ENCODE data around the gene SLC17A9. TPM values are rescaled to one million over a fixed set of nuclear protein-coding genes. Genes with fewer than 3 reads are reported as not detected.

SLC17A9 gene
- total RNA-seq, 1 experiment from 2014 or later: 0.17 TPM

GRCh38 chr20:62990306-62990825 is 37.9 kb downstream of the SLC17A9 start:
- H3K27me3 ChIP-seq (replicated peaks; ENCODE audit: insufficient read depth, low read depth, low read length, poor library complexity): peaks cover 16% of the 10 kb centered on the region
- POLR2A ChIA-PET (ENCODE audit: low non-redundant PET): no interaction called here
- BruUV-seq (replicated peaks): no TSS peak
- H3K9me3 ChIP-seq (ENCODE audit: low read depth, low read length, poor library complexity, severe bottlenecking): no peaks in the 10 kb centered on the region
- no peak overlapping the region for H3K27ac ChIP-seq (ENCODE audit: low read depth, low read length, poor library complexity, severe bottlenecking)
- no peaks in the 10 kb centered on the region for H3K4me1 ChIP-seq (ENCODE audit: insufficient read depth, low read length, poor library complexity, severe bottlenecking)
- CTCF ChIA-PET: interaction anchor here (1.1 kb wide), 1 partner anchor 18 kb away, joined by 4 read pairs; no protein-coding TSS in a partner anchor
- intact Hi-C loops (cut with micrococcal nuclease; ENCODE audit: unreplicated experiment): no loop called here
- no peak for DNase-seq (ENCODE audit: low spot score)
- no peak for TF ChIP-seq CTCF (conservative IDR thresholded peaks at IDR 0.05; ENCODE audit: low read depth, low read length)
- no peak for TF ChIP-seq EZH2 (IDR thresholded peaks at IDR 0.05; ENCODE audit: borderline replicate concordance, low read depth, low read length, poor library complexity, severe bottlenecking)
- no peaks in the 10 kb centered on the region for H3K36me3 ChIP-seq (ENCODE audit: insufficient read depth, low read length, poor library complexity, severe bottlenecking)
- no peak overlapping the region for H3K4me3 ChIP-seq (ENCODE audit: low read depth, low read length, poor library complexity, severe bottlenecking)

- no peak for DNase-seq (ENCODE audit: low spot score)
- CTCF ChIA-PET: interaction anchor here (1.1 kb wide), 1 partner anchor 19 kb away, joined by 4 read pairs; no protein-coding TSS in a partner anchor
- H3K9me3 ChIP-seq (ENCODE audit: low read depth, low read length, poor library complexity, severe bottlenecking): no peaks in the 10 kb centered on the region
- H3K27ac ChIP-seq (ENCODE audit: low read depth, low read length, poor library complexity, severe bottlenecking): no peak overlapping the region
- no TSS peak for BruUV-seq (replicated peaks)
- H3K4me1 ChIP-seq (ENCODE audit: insufficient read depth, low read length, poor library complexity, severe bottlenecking): no peaks in the 10 kb centered on the region
- no peak overlapping the region for H3K4me3 ChIP-seq (ENCODE audit: low read depth, low read length, poor library complexity, severe bottlenecking)
- intact Hi-C loops (cut with micrococcal nuclease; ENCODE audit: unreplicated experiment): no loop called here
- peaks cover 21% of the 10 kb centered on the region for H3K27me3 ChIP-seq (replicated peaks; ENCODE audit: insufficient read depth, low read depth, low read length, poor library complexity)
- H3K36me3 ChIP-seq (ENCODE audit: insufficient read depth, low read length, poor library complexity, severe bottlenecking): no peaks in the 10 kb centered on the region
- TF ChIP-seq CTCF (conservative IDR thresholded peaks at IDR 0.05; ENCODE audit: low read depth, low read length) (no peak), EZH2 (IDR thresholded peaks at IDR 0.05; ENCODE audit: borderline replicate concordance, low read depth, low read length, poor library complexity, severe bottlenecking) (no peak)
- POLR2A ChIA-PET (ENCODE audit: low non-redundant PET): no interaction called here
These were observed 38.8 kb downstream of the SLC17A9 start for GRCh38 chr20:62991196-62991807.

- Histone ChIP-seq H3K27ac (ENCODE audit: low read depth, low read length, poor library complexity, severe bottlenecking) (no peak overlapping the region), H3K9me3 (ENCODE audit: low read depth, low read length, poor library complexity, severe bottlenecking) (no peaks in the 10 kb centered on the region), H3K4me3 (ENCODE audit: low read depth, low read length, poor library complexity, severe bottlenecking) (no peak overlapping the region), H3K36me3 (ENCODE audit: insufficient read depth, low read length, poor library complexity, severe bottlenecking) (no peaks in the 10 kb centered on the region), H3K4me1 (ENCODE audit: insufficient read depth, low read length, poor library complexity, severe bottlenecking) (no peaks in the 10 kb centered on the region), H3K27me3 (replicated peaks; ENCODE audit: insufficient read depth, low read depth, low read length, poor library complexity) (peaks cover 26% of the 10 kb centered on the region)
- intact Hi-C loops (cut with micrococcal nuclease; ENCODE audit: unreplicated experiment): no loop called here
- ChIA-PET POLR2A (ENCODE audit: low non-redundant PET) (no interaction called here), CTCF (no interaction called here)
- BruUV-seq (replicated peaks): no TSS peak
- no peak for DNase-seq (ENCODE audit: low spot score)
- no peak for TF ChIP-seq EZH2 (IDR thresholded peaks at IDR 0.05; ENCODE audit: borderline replicate concordance, low read depth, low read length, poor library complexity, severe bottlenecking)
- TF ChIP-seq CTCF (conservative IDR thresholded peaks at IDR 0.05; ENCODE audit: low read depth, low read length): no peak
These were observed 39.4 kb downstream of the SLC17A9 start for GRCh38 chr20:62991863-62992262.

Data from A673 (cell line).